Smooth muscle cell (in vitro differentiated cells): ENCODE measurements around the gene ZFPM1. TPM values are rescaled to one million over a fixed set of nuclear protein-coding genes. Genes with fewer than 3 reads are reported as not detected.

ENCODE experiments used
- DNase-seq: peaks from one replicate; lab custom pipeline; 2025; ENCODE audit not compliant: unreplicated experiment; lab: John Stamatoyannopoulos, UW
- H2AFZ ChIP-seq: fragments of 200-600 bp; sonication (generic); 2 replicates; pipeline ENCODE4 v1.6.0; 2016; ENCODE audit warnings: antibody characterized with exemption, low read depth, mild to moderate bottlenecking
- H3F3A ChIP-seq: fragments of 200-600 bp; sonication (generic); 2 replicates; pipeline ENCODE4 v1.6.0; 2017; ENCODE audit warnings: antibody characterized with exemption, low read depth
- H3K27ac ChIP-seq: fragments of 200-600 bp; sonication (generic); 2 replicates; pipeline ENCODE4 v1.5.1; 2016; ENCODE audit warnings: low read depth, mild to moderate bottlenecking
- H3K27me3 ChIP-seq: fragments of 200-600 bp; sonication (generic); 2 replicates; pipeline ENCODE4 v1.6.1; 2016; ENCODE audit warnings: low read depth, mild to moderate bottlenecking
- H3K36me3 ChIP-seq: fragments of 200-600 bp; sonication (generic); 2 replicates; pipeline ENCODE4 v1.5.1; 2016; ENCODE audit warnings: low read depth
- H3K4me1 ChIP-seq: fragments of 200-600 bp; sonication (generic); 2 replicates; pipeline ENCODE4 v1.5.1; 2016; ENCODE audit warnings: low read depth
- H3K4me2 ChIP-seq: fragments of 200-600 bp; sonication (generic); 2 replicates; pipeline ENCODE4 v1.6.0; 2016; ENCODE audit warnings: mild to moderate bottlenecking
- H3K4me3 ChIP-seq: fragments of 200-600 bp; sonication (generic); 2 replicates; pipeline ENCODE4 v1.5.1; 2016; ENCODE audit warnings: mild to moderate bottlenecking
- H3K79me2 ChIP-seq: fragments of 200-600 bp; sonication (generic); 2 replicates; pipeline ENCODE4 v1.6.0; 2016; ENCODE audit warnings: low read depth, mild to moderate bottlenecking
- H3K9ac ChIP-seq: fragments of 200-600 bp; sonication (generic); 2 replicates; pipeline ENCODE4 v1.6.0; 2016; ENCODE audit warnings: low read depth
- H3K9me3 ChIP-seq: fragments of 200-600 bp; sonication (generic); replicated peaks from 2 replicates; pipeline ENCODE4 v1.5.1; 2016; ENCODE audit warnings: low read depth
- H4K20me1 ChIP-seq: fragments of 200-600 bp; sonication (generic); 2 replicates; pipeline ENCODE4 v1.6.0; 2016; ENCODE audit warnings: low read depth
- WGBS: methylation state at CpG from one replicate; pipeline ENCODE4 v1.1.7; 2016; ENCODE audit warnings: low lambda C conversion rate; 5-methylcytosine and 5-hydroxymethylcytosine counted together
- polyA plus RNA-seq: library from polyadenylated mRNA; unstranded; fragments of >200 nt; fragmentation: Nextera tagmentation; extraction: Ambion mirVana; gene quantifications from 2 replicates; pipeline ENCODE4 v1.2.1, GENCODE V29; 2016
- total RNA-seq: library from RNA; depleted of rRNA; stranded (reverse); fragments of >200 nt; gene quantifications from 2 replicates; pipeline ENCODE4 v1.2.3, GENCODE V29; 2014
- TF ChIP-seq, protein P1 (sequence below): fragments of 200-600 bp; sonication (generic); IDR thresholded peaks from 2 replicates; pipeline ENCODE4 v1.5.1; 2017; ENCODE audit warnings: borderline replicate concordance, mild to moderate bottlenecking, antibody characterized with exemption; ENCODE audit not compliant: insufficient read depth, poor library complexity, severe bottlenecking

The ZFPM1 gene
- total and polyA plus RNA-seq, 2 experiments from 2014 or later = 0.99 to 4.9 TPM

- H2AFZ ChIP-seq = no peak overlapping the region
- DNase-seq = no peak
- no peak overlapping the region for H3K4me3 ChIP-seq
- H3K9ac ChIP-seq = no peak overlapping the region
- H3K4me1 ChIP-seq = no peaks in the 10 kb centered on the region
- TF ChIP-seq, protein P1, sequence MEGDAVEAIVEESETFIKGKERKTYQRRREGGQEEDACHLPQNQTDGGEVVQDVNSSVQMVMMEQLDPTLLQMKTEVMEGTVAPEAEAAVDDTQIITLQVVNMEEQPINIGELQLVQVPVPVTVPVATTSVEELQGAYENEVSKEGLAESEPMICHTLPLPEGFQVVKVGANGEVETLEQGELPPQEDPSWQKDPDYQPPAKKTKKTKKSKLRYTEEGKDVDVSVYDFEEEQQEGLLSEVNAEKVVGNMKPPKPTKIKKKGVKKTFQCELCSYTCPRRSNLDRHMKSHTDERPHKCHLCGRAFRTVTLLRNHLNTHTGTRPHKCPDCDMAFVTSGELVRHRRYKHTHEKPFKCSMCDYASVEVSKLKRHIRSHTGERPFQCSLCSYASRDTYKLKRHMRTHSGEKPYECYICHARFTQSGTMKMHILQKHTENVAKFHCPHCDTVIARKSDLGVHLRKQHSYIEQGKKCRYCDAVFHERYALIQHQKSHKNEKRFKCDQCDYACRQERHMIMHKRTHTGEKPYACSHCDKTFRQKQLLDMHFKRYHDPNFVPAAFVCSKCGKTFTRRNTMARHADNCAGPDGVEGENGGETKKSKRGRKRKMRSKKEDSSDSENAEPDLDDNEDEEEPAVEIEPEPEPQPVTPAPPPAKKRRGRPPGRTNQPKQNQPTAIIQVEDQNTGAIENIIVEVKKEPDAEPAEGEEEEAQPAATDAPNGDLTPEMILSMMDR = no peak
- H3K36me3 ChIP-seq = no peaks in the 10 kb centered on the region
- no peaks in the 10 kb centered on the region for H3F3A ChIP-seq
- peaks cover 13% of the 10 kb centered on the region for H4K20me1 ChIP-seq
- H3K4me2 ChIP-seq = no peak overlapping the region
- no peaks in the 10 kb centered on the region for H3K27me3 ChIP-seq
- no peaks in the 10 kb centered on the region for H3K79me2 ChIP-seq
- H3K27ac ChIP-seq = no peak overlapping the region
- H3K9me3 ChIP-seq = no peaks in the 10 kb centered on the region
Observed at GRCh38 chr16:88519240-88519639, 66.2 kb downstream of the ZFPM1 start.

DNA sequence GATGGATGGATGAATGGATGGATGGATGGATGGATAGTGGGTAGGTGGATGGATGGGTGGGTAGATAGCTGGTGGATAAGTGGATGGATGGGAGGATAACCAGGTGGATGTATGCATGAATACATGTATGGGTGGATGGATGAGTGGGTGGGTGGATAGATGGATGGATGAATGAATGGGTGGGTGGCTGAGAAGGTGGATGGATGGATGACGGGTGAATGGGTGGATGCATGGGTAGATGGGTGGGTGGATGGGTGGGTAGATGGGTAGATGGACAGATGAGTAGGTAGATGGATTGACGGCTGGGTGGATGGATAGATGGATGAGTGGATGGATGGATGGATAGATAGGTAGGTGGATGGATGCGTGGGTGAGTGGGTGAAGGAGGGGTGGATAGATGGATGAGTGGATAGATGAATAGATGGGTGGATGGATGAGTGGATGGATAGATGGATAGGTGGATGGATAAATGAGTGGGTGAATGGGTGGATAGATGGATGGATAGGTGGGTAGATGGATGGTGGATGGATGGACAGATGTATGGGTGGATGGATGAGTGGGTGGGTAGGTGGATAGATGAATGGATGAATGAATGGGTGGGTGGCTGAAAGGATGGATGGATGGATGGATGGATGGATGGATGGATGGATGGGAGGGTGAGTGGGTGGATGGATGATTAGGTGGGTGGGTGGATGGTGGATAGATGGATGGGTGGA is 67.0 kb downstream of the ZFPM1 start:
- H3K4me2 ChIP-seq = no peak overlapping the region
- H4K20me1 ChIP-seq = peaks cover 17% of the 10 kb centered on the region
- 98% methylated on average over 3 of the region's 3 CpGs for WGBS
- TF ChIP-seq, protein P1 = no peak
- no peaks in the 10 kb centered on the region for H3K9me3 ChIP-seq
- H3K27me3 ChIP-seq = no peaks in the 10 kb centered on the region
- no peaks in the 10 kb centered on the region for H3K4me1 ChIP-seq
- no peak overlapping the region for H3K27ac ChIP-seq
- DNase-seq = no peak
- no peak overlapping the region for H3K4me3 ChIP-seq
- H3K9ac ChIP-seq = no peak overlapping the region
- H3F3A ChIP-seq = no peaks in the 10 kb centered on the region
- no peaks in the 10 kb centered on the region for H3K79me2 ChIP-seq
- H2AFZ ChIP-seq = no peak overlapping the region
- H3K36me3 ChIP-seq = no peaks in the 10 kb centered on the region

GRCh38 chr16:88521674-88522073 is 68.6 kb downstream of the ZFPM1 start:
- no peak for DNase-seq
- Histone ChIP-seq H3K9me3 (no peaks in the 10 kb centered on the region), H4K20me1 (peaks cover 7% of the 10 kb centered on the region), H3K4me2 (no peak overlapping the region), H3K79me2 (no peaks in the 10 kb centered on the region), H3F3A (no peaks in the 10 kb centered on the region), H3K9ac (no peak overlapping the region), H2AFZ (no peak overlapping the region), H3K36me3 (no peaks in the 10 kb centered on the region), H3K4me3 (no peak overlapping the region), H3K4me1 (no peaks in the 10 kb centered on the region), H3K27ac (no peak overlapping the region), H3K27me3 (no peaks in the 10 kb centered on the region)
- TF ChIP-seq, protein P1 = no peak
- 88% methylated on average over 6 of the region's 9 CpGs for WGBS
